ENCODE data around the gene PAK1IP1.

DNA sequence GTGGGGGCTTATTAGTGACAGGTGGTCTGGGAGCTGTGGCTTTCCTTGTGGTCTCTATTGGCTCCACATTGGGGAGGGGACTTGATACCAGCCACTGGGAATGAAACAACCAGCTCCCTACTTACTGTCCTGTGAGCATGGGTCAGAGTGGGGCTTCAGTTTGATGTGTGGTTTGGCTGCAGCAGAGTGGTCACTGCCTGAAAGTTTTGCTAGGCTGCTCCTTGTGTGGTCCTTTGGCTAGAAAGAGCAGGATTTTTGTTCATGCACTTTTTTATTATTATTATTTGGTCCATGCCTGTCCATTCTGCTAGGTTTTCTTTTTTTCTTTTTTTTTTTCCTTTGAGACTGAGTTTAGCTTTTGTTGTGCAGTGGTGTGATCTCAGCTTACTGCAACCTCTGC is 45.3 kb downstream of the PAK1IP1 start:
- no peak for TF ChIP-seq TAF1 (IDR thresholded peaks at IDR 0.05; ENCODE audit: borderline replicate concordance, insufficient read depth, low read length)
- TF ChIP-seq, protein P1, sequence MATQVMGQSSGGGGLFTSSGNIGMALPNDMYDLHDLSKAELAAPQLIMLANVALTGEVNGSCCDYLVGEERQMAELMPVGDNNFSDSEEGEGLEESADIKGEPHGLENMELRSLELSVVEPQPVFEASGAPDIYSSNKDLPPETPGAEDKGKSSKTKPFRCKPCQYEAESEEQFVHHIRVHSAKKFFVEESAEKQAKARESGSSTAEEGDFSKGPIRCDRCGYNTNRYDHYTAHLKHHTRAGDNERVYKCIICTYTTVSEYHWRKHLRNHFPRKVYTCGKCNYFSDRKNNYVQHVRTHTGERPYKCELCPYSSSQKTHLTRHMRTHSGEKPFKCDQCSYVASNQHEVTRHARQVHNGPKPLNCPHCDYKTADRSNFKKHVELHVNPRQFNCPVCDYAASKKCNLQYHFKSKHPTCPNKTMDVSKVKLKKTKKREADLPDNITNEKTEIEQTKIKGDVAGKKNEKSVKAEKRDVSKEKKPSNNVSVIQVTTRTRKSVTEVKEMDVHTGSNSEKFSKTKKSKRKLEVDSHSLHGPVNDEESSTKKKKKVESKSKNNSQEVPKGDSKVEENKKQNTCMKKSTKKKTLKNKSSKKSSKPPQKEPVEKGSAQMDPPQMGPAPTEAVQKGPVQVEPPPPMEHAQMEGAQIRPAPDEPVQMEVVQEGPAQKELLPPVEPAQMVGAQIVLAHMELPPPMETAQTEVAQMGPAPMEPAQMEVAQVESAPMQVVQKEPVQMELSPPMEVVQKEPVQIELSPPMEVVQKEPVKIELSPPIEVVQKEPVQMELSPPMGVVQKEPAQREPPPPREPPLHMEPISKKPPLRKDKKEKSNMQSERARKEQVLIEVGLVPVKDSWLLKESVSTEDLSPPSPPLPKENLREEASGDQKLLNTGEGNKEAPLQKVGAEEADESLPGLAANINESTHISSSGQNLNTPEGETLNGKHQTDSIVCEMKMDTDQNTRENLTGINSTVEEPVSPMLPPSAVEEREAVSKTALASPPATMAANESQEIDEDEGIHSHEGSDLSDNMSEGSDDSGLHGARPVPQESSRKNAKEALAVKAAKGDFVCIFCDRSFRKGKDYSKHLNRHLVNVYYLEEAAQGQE (IDR thresholded peaks at IDR 0.05; ENCODE audit: insufficient read depth in 1 of 2, low read depth in 2 of 2, low read length in 2 of 2), result no peak

Data from PFSK-1 (cell line).